Nephron (organoid): Measurements from ENCODE around the gene SLC13A3.
A peak's percentile ranks its signal among the peaks of the same experiment; 100 is the strongest.

Experiments used
- H3K27ac Mint-ChIP-seq, 3 experiments: 2 replicates each; pipeline ENCODE4 v1.8.0; 2020; ENCODE audit warnings: mixed read lengths in 3 of 3, mild to moderate bottlenecking in 2 of 3, moderate library complexity in 1 of 3
- H3K27me3 Mint-ChIP-seq: 2 replicates; pipeline ENCODE4 v1.8.0; 2021; ENCODE audit warnings: low read depth, mild to moderate bottlenecking, moderate library complexity, mixed read lengths
- H3K36me3 Mint-ChIP-seq: 2 replicates; pipeline ENCODE4 v1.8.0; 2020; ENCODE audit warnings: low read depth, mixed read lengths
- H3K4me1 Mint-ChIP-seq: 2 replicates; pipeline ENCODE4 v1.8.0; 2020; ENCODE audit warnings: mixed read lengths
- H3K4me3 Mint-ChIP-seq, 3 experiments: 2 replicates each; pipeline ENCODE4 v1.8.0; 2020; ENCODE audit warnings: mild to moderate bottlenecking in 3 of 3, mixed read lengths in 3 of 3, moderate library complexity in 2 of 3
- H3K9me3 Mint-ChIP-seq: 2 replicates; pipeline ENCODE4 v1.8.0; 2020; ENCODE audit warnings: mixed read lengths
- CTCF ChIP-seq, 3 experiments: fragments of 200-600 bp; sonication (generic); IDR thresholded peaks; one replicate each; pipeline ENCODE4 v1.5.0; 2021; ENCODE audit warnings: antibody characterized with exemption in 3 of 3; ENCODE audit not compliant: unreplicated experiment in 3 of 3

The SLC13A3 gene

GRCh38 chr20:46573788-46574584 lies 77.3 kb downstream of the SLC13A3 start:
- Mint-ChIP-seq H3K4me3 (no peak overlapping the region), H3K27ac (no peak overlapping the region), H3K27me3 (no peaks in the 10 kb centered on the region), H3K4me1 (peaks cover 22% of the 10 kb centered on the region), H3K36me3 (no peaks in the 10 kb centered on the region), H3K9me3 (no peaks in the 10 kb centered on the region)
- no peak for TF ChIP-seq CTCF (IDR thresholded peaks at IDR 0.05; ENCODE audit: unreplicated experiment in 3 of 3)

- no peak for TF ChIP-seq CTCF (IDR thresholded peaks at IDR 0.05; ENCODE audit: unreplicated experiment in 3 of 3)
- no peaks in the 10 kb centered on the region for H3K36me3 Mint-ChIP-seq
- H3K27ac Mint-ChIP-seq: no peak overlapping the region
- H3K9me3 Mint-ChIP-seq: no peaks in the 10 kb centered on the region
- H3K4me3 Mint-ChIP-seq: no peak overlapping the region
- H3K4me1 Mint-ChIP-seq: peaks cover 29% of the 10 kb centered on the region
- no peaks in the 10 kb centered on the region for H3K27me3 Mint-ChIP-seq
Observed at GRCh38 chr20:46573234-46573633, 78.0 kb downstream of the SLC13A3 start.

- Mint-ChIP-seq H3K36me3 (no peaks in the 10 kb centered on the region), H3K4me1 (peaks cover 30% of the 10 kb centered on the region), H3K27me3 (no peaks in the 10 kb centered on the region), H3K4me3 (no peak overlapping the region), H3K9me3 (no peaks in the 10 kb centered on the region), H3K27ac (no peak overlapping the region)
- TF ChIP-seq CTCF (IDR thresholded peaks at IDR 0.05; ENCODE audit: unreplicated experiment in 3 of 3): no peak
Observed at GRCh38 chr20:46572790-46573189, 78.5 kb downstream of the SLC13A3 start.

GRCh38 chr20:46572153-46572552 lies 79.1 kb downstream of the SLC13A3 start:
- no peak for TF ChIP-seq CTCF (IDR thresholded peaks at IDR 0.05; ENCODE audit: unreplicated experiment in 3 of 3)
- no peaks in the 10 kb centered on the region for H3K9me3 Mint-ChIP-seq
- H3K4me3 Mint-ChIP-seq: no peak overlapping the region
- H3K4me1 Mint-ChIP-seq: peaks cover 35% of the 10 kb centered on the region
- H3K36me3 Mint-ChIP-seq: no peaks in the 10 kb centered on the region
- peak overlapping the region in 1 of 3 experiments; percentile 35 for H3K27ac Mint-ChIP-seq
- H3K27me3 Mint-ChIP-seq: no peaks in the 10 kb centered on the region

- H3K4me3 Mint-ChIP-seq: no peak overlapping the region
- no peak for TF ChIP-seq CTCF (IDR thresholded peaks at IDR 0.05; ENCODE audit: unreplicated experiment in 3 of 3)
- H3K27me3 Mint-ChIP-seq: no peaks in the 10 kb centered on the region
- no peaks in the 10 kb centered on the region for H3K9me3 Mint-ChIP-seq
- H3K27ac Mint-ChIP-seq: peak overlapping the region in 2 of 3 experiments; percentile 35 to 51
- no peaks in the 10 kb centered on the region for H3K36me3 Mint-ChIP-seq
- peaks cover 35% of the 10 kb centered on the region for H3K4me1 Mint-ChIP-seq
Observed at GRCh38 chr20:46571418-46571817, 79.8 kb downstream of the SLC13A3 start.

- no peaks in the 10 kb centered on the region for H3K9me3 Mint-ChIP-seq
- no peaks in the 10 kb centered on the region for H3K36me3 Mint-ChIP-seq
Observed at GRCh38 chr20:46570956-46571355, 80.3 kb downstream of the SLC13A3 start.

More at GRCh38 chr20:46570956-46571355, 80.3 kb downstream of the SLC13A3 start:
- H3K27ac Mint-ChIP-seq: peak overlapping the region in 2 of 3 experiments; percentile 28 to 35
- H3K4me3 Mint-ChIP-seq: no peak overlapping the region
- no peaks in the 10 kb centered on the region for H3K27me3 Mint-ChIP-seq
- H3K4me1 Mint-ChIP-seq: peaks cover 35% of the 10 kb centered on the region
- TF ChIP-seq CTCF (IDR thresholded peaks at IDR 0.05; ENCODE audit: unreplicated experiment in 3 of 3): no peak
